Sigmoid colon (tissue), 4 donors: Measurements from ENCODE around the gene FOLR2.
"Not testable (repeated sequence)": the region's sequence is repeated elsewhere in the genome, so short reads cannot be mapped to it uniquely, and the experiment has no call there.

Experiments used
- CTCF ChIP-seq, 4 experiments: fragments of 450-650 bp in 3 of 4; fragments of 200-600 bp in 1 of 4; IDR thresholded peaks; one replicate each; pipeline ENCODE4 v1.5.1; 2016 to 2019; ENCODE audit warnings: antibody characterized with exemption in 4 of 4, mild to moderate bottlenecking in 3 of 4, moderate library complexity in 2 of 4
- POLR2A ChIP-seq, 2 donors: fragments of 450-650 bp; IDR thresholded peaks; one replicate each; pipeline ENCODE4 v1.6.1; 2016; ENCODE audit warnings: antibody characterized with exemption in 2 of 2, mild to moderate bottlenecking in 2 of 2, moderate library complexity in 2 of 2
- POLR2AphosphoS5 ChIP-seq, 4 donors: sonication (generic); formaldehyde crosslinking; IDR thresholded peaks; one replicate each; pipeline ENCODE4 v1.6.1; 2017; ENCODE audit warnings: antibody characterized with exemption in 4 of 4

- not testable (repeated sequence) for TF ChIP-seq CTCF, POLR2A, POLR2AphosphoS5 (IDR thresholded peaks at IDR 0.05)
Observed at GRCh38 chr11:72181553-72181958, 35.0 kb upstream of the FOLR2 start.
